ENCODE results near the gene HLTF. TPM values are rescaled to one million over a fixed set of nuclear protein-coding genes. Genes with fewer than 3 reads are reported as not detected.

HLTF gene
- total RNA-seq, 1 donor from 2014 or later, result 20.0 TPM

- no peak for TF ChIP-seq CTCF (IDR thresholded peaks at IDR 0.05)
- H3K4me1 ChIP-seq, result no peaks in the 10 kb centered on the region
- DNase-seq (no peak), ATAC-seq (no peak)
- H3K27ac ChIP-seq, result no peak overlapping the region
- intact Hi-C loops (cut with DNase I), result no loop called here
- H3K9me3 ChIP-seq, result no peaks in the 10 kb centered on the region
- no peaks in the 10 kb centered on the region for H3K27me3 ChIP-seq
- no peak overlapping the region for H3K4me3 ChIP-seq
- H3K36me3 ChIP-seq, result peaks cover 34% of the 10 kb centered on the region
Measured at GRCh38 chr3:149016242-149016641, 70.1 kb downstream of the HLTF start.

- H3K4me1 ChIP-seq, result no peaks in the 10 kb centered on the region
- no peak overlapping the region for H3K27ac ChIP-seq
- intact Hi-C loops (cut with DNase I), result no loop called here
- peaks cover 41% of the 10 kb centered on the region for H3K36me3 ChIP-seq
- no peaks in the 10 kb centered on the region for H3K27me3 ChIP-seq
- no peak for TF ChIP-seq CTCF (IDR thresholded peaks at IDR 0.05)
- no peak overlapping the region for H3K4me3 ChIP-seq
- H3K9me3 ChIP-seq, result no peaks in the 10 kb centered on the region
- ATAC-seq (no peak), DNase-seq (no peak)
Measured at GRCh38 chr3:149015393-149015792, 70.9 kb downstream of the HLTF start.

- Histone ChIP-seq H3K36me3 (peaks cover 51% of the 10 kb centered on the region), H3K4me3 (no peak overlapping the region), H3K4me1 (no peaks in the 10 kb centered on the region), H3K9me3 (no peaks in the 10 kb centered on the region), H3K27ac (no peak overlapping the region), H3K27me3 (no peaks in the 10 kb centered on the region)
- DNase-seq, result no peak
- intact Hi-C loops (cut with DNase I), result no loop called here
- no peak for TF ChIP-seq CTCF (IDR thresholded peaks at IDR 0.05)
- ATAC-seq, result no peak
Measured at GRCh38 chr3:149013726-149014125, 72.6 kb downstream of the HLTF start.

GRCh38 chr3:149011676-149012075 lies 74.7 kb downstream of the HLTF start:
- TF ChIP-seq CTCF (IDR thresholded peaks at IDR 0.05), result no peak
- no peaks in the 10 kb centered on the region for H3K9me3 ChIP-seq
- H3K27me3 ChIP-seq, result no peaks in the 10 kb centered on the region
- no peak for ATAC-seq
- no peak overlapping the region for H3K27ac ChIP-seq
- DNase-seq, result no peak
- peaks cover 61% of the 10 kb centered on the region for H3K36me3 ChIP-seq
- H3K4me1 ChIP-seq, result no peaks in the 10 kb centered on the region
- intact Hi-C loops (cut with DNase I), result no loop called here
- no peak overlapping the region for H3K4me3 ChIP-seq

- H3K4me3 ChIP-seq, result no peak overlapping the region
- H3K4me1 ChIP-seq, result no peaks in the 10 kb centered on the region
- no peak for TF ChIP-seq CTCF (IDR thresholded peaks at IDR 0.05)
- H3K27me3 ChIP-seq, result no peaks in the 10 kb centered on the region
- ATAC-seq (no peak), DNase-seq (no peak)
- peaks cover 63% of the 10 kb centered on the region for H3K36me3 ChIP-seq
- intact Hi-C loops (cut with DNase I), result no loop called here
- no peaks in the 10 kb centered on the region for H3K9me3 ChIP-seq
- no peak overlapping the region for H3K27ac ChIP-seq
Measured at GRCh38 chr3:149010966-149011365, 75.4 kb downstream of the HLTF start.

GRCh38 chr3:149010504-149010951 lies 75.8 kb downstream of the HLTF start:
- Histone ChIP-seq H3K4me3 (no peak overlapping the region), H3K9me3 (no peaks in the 10 kb centered on the region), H3K4me1 (no peaks in the 10 kb centered on the region), H3K27me3 (no peaks in the 10 kb centered on the region), H3K36me3 (peaks cover 63% of the 10 kb centered on the region), H3K27ac (no peak overlapping the region)
- intact Hi-C loops (cut with DNase I), result no loop called here
- no peak for TF ChIP-seq CTCF (IDR thresholded peaks at IDR 0.05)
- no peak for ATAC-seq
- no peak for DNase-seq

Measured in upper lobe of right lung (tissue), 1 donor.